ENCODE data around the gene EEF1A1. TPM values are rescaled to one million over a fixed set of nuclear protein-coding genes. Genes with fewer than 3 reads are reported as not detected.
"Not testable (repeated sequence)": the region's sequence is repeated elsewhere in the genome, so short reads cannot be mapped to it uniquely, and the experiment has no call there.

EEF1A1 gene
- 19,247 and 25,959 TPM in 2 replicates for total RNA-seq

DNA sequence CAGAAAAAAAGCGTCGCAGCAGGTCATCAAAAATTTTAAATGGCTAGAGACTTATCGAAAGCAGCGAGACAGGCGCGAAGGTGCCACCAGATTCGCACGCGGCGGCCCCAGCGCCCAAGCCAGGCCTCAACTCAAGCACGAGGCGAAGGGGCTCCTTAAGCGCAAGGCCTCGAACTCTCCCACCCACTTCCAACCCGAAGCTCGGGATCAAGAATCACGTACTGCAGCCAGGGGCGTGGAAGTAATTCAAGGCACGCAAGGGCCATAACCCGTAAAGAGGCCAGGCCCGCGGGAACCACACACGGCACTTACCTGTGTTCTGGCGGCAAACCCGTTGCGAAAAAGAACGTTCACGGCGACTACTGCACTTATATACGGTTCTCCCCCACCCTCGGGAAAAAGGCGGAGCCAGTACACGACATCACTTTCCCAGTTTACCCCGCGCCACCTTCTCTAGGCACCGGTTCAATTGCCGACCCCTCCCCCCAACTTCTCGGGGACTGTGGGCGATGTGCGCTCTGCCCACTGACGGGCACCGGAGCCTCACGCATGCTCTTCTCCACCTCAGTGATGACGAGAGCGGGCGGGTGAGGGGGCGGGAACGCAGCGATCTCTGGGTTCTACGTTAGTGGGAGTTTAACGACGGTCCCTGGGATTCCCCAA, at the start of gene EEF1A1:
Gene EEF1A1, minus strand, starts transcription at position 345 of the 663 bp plus-strand sequence. CDS start 1,006 bp downstream, outside the sequence.
- DNase-seq (ENCODE audit: low read depth in 2 of 2): peak; percentile 99 to 100

DNA sequence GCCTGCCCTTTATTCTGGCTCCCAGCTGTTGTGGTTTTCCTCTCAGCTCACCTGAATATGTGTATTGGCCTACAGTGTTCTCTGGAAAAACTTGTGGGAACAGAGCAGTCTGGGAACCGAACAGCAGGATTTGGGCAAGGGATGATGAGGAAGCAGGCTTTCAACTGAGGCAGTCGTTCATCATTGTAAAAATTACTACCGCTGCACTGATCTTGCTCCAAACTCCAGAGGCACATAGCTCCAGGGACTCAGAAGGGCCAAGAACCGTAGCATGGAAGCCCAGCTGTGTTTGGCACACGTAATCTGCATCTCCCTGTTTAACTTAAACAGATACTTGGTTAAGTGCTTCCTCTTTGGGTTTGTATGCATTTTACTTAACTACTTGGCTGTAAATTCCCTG, 48.3 kb upstream of the EEF1A1 start:
- no peak for DNase-seq (ENCODE audit: low read depth in 2 of 2)

DNA sequence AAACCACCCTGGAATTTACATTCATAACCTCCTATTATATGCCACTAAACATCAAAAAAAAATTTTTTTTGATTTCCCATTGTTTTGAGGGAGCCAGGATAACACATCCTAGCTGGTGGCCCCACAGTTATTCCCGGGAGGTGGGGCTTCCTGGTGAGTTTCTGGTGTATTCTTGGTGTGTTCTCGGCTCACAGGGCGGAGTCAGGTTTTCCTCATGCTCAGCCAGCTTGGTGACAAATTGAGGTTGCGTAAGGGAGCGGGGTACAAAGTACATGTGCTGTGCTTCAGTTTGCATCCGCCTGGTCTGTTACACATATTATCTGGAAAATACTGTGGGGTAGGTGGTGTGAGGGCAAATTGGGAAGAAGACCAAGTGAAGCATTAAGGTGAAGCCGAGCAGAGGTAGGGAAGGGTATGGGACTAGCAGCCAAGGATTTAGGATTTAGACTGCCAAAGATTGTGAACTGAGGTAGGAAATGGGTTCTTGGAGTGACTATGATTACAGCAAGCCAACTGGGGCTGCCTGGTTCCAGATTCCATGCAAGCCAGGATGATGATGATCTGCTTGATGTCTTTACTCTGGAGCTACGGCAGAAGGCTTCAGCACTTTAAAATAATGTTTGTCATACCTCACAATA, 46.2 kb upstream of the EEF1A1 start:
- DNase-seq (ENCODE audit: low read depth in 2 of 2): peak; percentile 52 to 63

DNA sequence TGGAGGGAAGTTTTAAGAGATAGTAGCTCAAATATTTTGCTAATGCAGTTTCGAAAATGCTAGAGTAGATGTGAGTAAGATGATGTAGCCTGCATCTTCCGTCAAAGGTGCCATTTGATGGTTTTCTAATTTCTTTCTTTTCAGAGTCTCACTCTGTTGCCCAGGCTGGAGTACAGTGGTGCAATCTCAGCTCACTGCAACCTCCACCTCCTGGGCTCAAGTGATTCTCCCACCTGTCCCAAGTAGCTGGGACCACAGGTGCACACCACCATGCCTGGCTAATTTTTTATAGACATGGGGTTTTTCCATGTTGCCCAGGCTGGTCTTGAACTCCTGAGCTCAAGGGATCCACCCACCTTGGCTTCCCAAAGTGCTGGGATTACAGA, 45.6 kb upstream of the EEF1A1 start:
- DNase-seq (ENCODE audit: low read depth in 2 of 2): not testable (repeated sequence)

DNA sequence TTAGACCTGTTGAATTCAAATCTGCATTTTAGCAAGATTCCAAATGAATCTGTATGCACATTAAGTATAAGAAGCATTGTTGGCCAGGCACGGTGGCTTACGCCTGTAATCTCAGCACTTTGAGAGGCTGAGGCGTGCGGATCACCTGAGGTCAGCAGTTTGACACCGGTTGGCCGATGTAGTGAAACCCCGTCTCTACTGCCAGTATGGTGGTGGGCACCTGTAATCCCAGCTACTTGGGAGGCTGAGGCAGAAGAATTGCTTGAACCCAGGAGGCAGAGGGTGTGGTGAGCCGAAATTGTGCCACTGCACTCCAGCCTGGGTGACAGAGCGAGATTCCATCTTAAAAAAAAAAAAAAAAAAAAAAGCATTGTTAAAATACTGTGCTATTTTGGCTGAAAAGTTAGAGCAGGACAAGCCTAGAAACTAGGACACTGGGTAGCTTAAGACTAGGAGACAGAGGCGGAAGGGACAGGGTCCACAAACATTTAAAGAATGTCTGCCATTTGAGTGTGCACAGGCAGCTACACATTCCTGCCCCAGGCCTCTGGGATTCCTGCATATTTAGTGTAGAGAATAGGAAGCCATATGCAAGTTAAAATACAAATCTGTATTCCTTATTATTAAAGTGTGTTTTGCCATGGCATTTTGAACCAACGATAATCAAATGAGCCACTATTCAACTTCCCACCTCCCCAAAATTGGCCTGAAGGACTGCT, 45.1 kb upstream of the EEF1A1 start:
- peak in 1 of 2 donors; percentile 20 for DNase-seq (ENCODE audit: low read depth in 2 of 2)

DNA sequence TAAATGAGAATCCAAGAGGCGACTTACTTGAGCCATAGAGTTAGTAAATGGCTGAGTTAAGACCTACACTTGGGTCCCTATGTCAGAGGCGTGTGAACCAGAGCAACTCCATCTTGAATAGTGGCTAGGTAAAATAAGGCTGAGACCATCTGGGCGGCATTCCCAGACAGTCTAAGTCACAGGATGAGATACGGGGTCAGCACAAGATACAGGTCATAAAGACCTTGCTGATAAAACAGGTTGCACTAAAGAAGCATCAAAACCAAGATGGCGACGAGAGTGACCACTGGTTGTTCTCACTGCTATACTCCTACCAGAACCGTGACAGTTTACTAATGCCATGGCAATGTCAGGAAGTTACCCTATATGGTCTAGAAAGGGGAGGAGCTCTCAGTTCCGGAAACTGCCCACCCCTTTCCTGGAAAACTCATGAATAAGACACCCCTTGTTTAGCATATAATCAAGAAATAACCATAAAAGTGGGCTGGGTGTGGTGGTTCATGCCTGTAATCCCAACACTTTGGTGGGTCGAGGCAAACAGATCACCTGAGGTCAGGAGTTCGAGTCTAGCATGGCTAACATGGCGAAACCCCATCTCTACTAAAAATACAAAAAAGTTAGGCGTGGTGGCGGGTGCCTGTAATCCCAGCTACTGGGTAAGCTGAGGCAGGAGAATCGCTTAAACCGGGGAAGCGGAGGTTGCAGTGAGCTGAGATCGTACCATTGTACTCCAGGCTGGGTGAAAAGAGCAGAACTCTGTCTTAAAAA, 43.9 kb upstream of the EEF1A1 start:
- DNase-seq (ENCODE audit: low read depth in 2 of 2): no peak

DNA sequence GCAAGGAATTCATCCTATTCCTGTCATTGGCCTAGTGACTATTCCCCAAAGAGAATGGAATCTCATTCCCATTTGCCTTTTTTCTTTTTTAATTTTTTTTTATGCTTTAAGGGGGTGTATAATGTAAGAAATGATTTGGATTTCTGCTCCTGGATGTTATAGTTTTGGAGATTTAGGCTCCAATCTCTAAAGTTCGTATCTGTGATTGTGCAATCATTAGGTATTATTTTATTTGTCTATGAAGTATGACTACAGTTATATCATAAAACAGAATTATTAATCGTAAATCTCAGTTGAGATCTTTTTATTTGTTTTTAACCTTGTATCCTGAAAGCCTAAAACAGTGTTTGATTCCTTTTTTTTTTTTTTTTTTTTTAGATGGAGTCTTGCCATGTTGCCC, 41.7 kb upstream of the EEF1A1 start:
- DNase-seq (ENCODE audit: low read depth in 2 of 2): no peak

DNA sequence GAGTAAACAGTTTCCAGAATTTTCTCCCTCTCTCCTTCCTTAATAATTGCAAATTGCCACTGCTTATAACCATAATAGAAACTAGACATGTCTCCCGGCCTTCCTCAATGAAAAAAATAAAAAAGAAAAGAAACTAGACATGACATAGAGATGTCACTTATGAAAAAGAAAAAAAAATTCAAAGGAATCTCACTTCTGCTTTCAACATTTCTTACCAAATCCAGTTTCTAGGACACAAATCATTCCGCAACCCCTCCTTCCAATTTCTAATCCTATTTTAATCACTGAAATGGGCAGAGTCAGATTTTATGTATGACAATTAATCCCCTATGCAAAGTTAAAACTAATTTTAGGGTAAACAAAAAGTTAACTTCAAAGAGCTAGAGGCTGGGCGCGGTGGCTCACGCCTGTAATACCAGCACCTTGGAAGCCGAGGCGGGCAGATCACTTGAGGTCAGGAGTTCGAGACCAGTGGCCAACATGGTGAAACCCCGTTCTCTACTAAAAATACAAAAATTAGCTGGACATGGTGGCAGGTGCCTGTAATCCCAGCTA, 40.1 kb upstream of the EEF1A1 start:
- DNase-seq (ENCODE audit: low read depth in 2 of 2): no peak

DNA sequence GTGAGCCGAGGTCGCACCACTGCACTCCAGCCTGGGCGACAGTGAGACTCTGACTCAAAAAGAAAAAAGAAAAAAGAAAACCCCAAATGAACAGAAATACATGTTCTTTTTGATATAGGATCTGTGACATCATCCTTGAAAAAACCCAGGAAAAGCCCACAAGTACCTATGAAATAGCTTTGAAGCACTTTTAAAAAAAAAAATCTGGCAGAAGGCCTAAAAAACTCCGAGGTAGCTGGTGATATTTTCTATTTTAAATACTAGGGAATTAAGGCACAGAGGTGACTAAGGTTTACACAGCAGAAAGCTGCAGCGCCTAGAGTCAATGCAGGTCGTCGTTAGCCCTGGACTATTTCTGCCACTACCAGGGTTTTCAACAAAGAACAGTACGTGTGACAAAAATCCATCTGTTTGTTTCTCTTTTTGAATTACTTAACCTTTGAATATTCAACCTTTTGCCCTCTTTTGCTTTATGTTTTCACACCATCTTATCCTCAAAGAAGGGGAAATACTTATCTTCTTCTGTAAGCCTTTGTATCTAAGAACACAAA, 39.4 kb upstream of the EEF1A1 start:
- DNase-seq (ENCODE audit: low read depth in 2 of 2): no peak

DNA sequence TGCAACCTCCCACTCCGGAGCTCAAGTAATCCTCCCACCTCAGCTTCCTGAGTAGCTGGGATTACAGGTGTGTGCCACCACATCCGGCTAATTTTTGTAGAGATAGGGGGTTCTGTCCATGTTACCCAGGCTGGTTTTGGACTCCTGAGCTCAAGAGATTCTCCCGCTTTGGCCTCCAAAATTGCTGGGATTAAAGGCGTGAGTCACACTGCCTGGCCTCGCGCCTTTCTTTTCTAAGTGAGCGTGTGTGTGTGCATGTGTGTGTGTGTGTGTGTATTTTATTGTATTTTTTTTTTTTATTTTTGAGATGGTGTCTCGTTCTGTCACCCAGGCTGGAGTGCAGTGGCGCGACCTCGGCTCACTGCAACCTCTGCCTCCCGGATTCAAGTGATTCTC, 38.6 kb upstream of the EEF1A1 start:
- DNase-seq (ENCODE audit: low read depth in 2 of 2): not testable (repeated sequence)

DNA sequence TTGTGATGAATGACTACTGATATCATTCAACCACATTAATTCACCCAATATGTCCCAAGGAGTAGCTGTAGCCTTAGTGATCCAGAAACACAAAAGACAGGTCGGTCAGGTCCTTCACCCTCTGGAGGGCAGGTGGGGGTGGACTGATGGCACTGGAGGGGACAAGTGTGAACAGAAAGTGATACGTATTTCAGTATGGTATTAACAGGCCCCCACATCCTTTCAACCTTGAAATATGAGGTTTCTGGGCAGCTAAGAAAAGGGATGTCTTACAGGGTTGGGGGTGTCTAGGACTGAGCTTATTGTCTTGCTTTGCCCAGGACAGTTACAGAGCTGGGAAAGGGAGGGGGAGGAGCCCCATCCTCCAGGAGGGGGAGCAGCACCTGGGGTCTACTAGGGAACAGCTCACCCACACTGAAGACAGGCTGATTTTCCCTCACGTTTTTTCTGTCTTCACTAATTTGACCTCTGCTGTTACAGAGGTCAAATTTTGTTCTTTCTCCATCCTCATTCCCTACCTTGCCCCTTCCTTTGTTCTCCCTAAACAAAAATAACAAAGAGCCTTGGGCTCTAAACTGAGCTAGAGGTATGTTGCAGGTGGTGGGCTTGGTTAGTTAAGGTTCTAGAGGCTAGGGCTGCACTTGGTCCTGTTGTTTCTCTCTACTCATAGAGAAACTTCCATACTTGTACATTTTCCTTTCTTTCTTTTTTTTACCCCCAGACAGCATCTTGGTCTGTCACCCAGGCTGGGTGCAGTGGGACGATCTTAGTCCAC, 38.0 kb upstream of the EEF1A1 start:
- DNase-seq (ENCODE audit: low read depth in 2 of 2): no peak

DNA sequence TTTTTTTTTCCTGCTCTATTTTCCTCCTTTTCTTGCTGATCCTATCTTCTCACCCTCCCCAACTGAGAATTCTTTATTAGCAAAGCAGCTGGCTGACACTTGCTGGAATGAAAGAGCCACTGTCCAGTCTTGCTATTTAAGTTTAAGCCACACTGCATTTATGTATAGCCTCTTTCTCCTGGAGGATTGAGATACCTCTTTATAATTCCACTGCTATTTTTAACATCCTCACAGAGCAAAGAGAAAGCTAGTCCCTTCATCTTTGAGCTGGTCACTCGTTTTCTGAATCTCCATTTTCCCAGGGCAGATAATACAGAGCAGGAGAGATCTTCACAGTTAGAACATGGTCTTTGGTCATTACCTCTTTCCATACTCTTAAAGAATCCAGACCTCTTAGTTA, 36.0 kb upstream of the EEF1A1 start:
- no peak for DNase-seq (ENCODE audit: low read depth in 2 of 2)

DNA sequence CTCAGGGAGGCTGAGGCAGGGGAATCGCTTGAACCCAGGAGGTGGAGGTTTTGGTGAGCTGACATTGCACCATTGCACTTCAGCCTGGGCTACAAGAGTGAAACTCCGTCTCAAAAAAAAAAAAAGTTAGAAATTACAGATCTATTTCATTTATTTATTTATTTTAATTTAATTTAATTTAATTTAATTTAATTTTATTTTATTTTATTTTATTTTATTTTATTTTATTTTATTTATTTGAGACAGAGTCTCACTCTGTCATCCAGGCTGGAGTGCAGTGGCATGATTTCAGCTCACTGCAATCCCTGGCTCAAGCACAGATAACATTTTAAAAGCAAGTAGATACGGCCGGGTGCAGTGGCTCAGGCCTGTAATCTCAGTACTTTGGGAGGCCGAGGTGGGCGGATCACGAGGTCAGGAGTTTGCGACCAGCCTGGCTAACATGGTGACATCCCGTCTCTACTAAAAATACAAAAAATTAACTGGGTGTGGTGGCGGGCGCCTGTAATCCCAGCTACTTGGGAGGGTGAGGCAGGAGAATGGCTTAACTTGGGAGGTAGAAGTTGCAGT, 34.6 kb upstream of the EEF1A1 start:
- DNase-seq (ENCODE audit: low read depth in 2 of 2): not testable (repeated sequence)

DNA sequence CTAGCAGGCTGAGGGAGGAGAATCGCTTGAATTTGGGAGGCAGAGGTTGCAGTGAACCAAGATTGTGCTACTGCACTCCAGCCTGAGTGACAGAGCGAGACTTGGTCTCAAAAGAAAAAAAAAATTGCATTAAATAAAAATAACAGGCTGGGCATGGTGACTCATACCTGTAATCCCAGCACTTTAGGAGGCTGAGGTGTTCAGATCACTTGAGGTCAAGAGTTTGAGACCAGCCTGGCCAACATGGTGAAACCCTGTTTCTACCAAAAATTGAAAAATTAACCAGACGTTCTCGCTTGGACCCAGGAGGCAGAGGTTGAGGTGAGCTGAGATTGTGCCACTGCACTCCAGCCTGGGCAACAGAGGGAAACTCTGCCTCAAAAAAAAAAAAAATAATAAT, 30.3 kb upstream of the EEF1A1 start:
- not testable (repeated sequence) for DNase-seq (ENCODE audit: low read depth in 2 of 2)

DNA sequence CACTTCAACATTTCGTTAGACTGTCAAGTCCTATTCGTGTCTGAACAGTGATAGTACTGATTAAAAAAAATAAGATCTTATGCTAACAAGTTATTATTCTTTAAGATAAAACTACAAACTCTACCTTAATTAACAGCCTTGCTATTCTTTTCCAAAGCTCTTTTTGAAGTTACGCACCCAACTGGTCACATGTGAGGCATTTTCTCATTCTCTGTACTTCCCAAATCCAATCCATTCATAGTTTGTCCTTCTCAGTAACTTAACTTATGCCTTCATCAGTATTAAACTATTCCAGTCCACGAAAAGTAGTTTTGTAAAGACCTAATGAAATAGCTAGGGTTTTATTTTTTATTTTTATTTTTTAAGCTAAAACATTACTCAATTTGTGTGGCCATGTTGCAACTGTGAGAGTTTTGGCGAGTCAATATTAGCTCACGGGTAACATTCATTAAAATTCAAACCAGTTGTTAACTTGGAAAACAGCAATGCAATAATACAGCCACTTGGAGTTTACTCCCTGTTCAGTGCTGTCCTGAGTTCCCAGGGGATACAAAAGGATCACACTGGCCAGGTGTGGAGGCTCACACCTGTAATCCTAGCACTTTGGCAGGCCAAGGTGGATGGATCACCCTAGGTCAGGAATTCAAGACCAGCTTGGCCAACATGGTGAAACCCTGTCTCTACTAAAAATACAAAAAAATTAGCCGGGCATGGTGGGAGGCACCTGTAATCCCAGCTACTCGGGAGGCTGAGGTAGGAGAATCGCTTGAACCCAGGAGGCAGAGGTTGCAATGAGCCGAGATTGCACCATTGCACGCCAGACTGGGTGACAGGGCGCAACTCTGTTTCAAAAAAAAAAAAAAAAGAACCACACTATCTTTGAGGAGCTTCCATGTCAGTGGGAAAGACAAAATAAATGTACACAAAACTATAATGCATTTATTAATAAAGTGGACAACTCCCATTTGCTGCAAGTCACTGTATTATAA, 27.9 kb upstream of the EEF1A1 start:
- DNase-seq (ENCODE audit: low read depth in 2 of 2): no peak

DNA sequence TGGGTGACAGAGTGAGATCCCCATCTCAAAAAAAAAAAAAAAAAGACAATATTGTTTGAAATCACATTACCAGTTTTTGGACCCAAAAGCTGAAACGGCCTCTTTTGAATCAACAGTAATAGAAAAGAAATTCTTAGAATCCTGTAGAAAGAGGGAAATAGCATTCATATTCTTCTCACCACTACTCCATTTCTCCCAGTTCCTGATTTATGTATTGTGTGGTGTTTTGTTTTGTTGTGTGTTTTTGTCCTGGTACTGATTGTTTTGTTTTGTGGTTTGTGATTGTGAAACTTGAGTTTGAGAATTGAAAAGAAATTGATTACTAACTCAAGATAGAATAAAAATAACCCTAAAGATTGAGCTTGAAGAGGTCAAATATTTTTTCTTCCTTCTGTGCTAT, 26.2 kb upstream of the EEF1A1 start:
- DNase-seq (ENCODE audit: low read depth in 2 of 2): no peak

DNA sequence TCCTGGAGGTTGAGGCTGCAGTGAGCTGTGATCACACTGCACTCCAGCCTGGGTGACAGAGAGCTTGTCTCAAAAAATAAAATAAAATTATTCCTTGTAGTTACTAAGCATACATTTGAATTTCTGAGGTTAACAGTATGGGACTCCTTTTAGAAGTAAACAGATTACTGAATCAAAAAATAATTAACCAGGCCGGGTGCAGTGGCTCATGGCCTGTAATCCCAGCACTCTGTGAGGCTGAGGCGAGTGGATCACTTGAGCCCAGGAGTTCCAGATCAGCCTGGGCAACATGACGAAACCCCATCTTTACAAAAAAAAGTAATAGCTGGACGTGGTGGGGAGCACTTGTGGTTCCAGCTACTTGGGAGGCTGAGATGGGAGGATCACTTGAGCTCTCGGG, 22.1 kb upstream of the EEF1A1 start:
- DNase-seq (ENCODE audit: low read depth in 2 of 2): no peak

DNA sequence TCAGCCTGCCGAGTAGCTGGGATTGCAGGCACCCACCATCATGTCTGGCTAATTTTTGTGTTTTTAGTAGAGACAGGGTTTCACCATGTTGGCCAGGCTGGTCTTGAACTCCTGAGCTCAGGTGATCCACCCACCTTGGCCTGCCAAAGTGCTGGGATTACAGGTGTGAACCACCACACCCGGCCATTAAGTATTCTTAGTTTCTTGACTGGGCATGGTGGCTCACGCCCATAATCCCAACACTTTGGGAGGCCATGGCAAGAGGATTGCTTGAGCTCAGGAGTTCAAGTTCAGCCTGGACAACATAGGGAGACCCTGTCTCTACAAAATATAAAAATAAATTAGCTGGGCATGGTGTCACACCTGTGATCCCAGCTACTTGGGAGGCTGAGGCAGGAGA, 21.6 kb upstream of the EEF1A1 start:
- DNase-seq (ENCODE audit: low read depth in 2 of 2): not testable (repeated sequence)
